HepG2 (cell line): Measurements from ENCODE around the gene P3H2. TPM values are rescaled to one million over a fixed set of nuclear protein-coding genes. Genes with fewer than 3 reads are reported as not detected.

Experiments
- ATAC-seq: fragments of 200-7000 bp; cut with Tn5 transposase; 3 replicates; pipeline ENCODE4 v1.9.1; 2020; ENCODE audit warnings: mild to moderate bottlenecking, moderate library complexity
- BruUV-seq: library from RNA; stranded (reverse); fragments of 400-500 nt; replicated peaks from 2 replicates; lab custom pipeline; 2021; lab: Mats Ljungman, UMichigan
- CTCF ChIA-PET: fragments of 300-600 bp; formaldehyde crosslinking; extraction: SDS; loops from one replicate; lab custom pipeline; 2021; ENCODE audit warnings: low total read pairs, inconsistent platforms, low intra/inter-chr PET ratio; lab: Yijun Ruan, JAX
- POLR2A ChIA-PET: fragments of 350-600 bp; sonication (Branson Sonifier 250); formaldehyde crosslinking; loops from one replicate; lab custom pipeline; 2020; ENCODE audit warnings: antibody characterized with exemption, inconsistent platforms; lab: Yijun Ruan, JAX
- DNase-seq: peaks from one replicate; pipeline ENCODE4 v3.0.0-alpha.2; 2015; ENCODE audit warnings: low spot score
- FAIRE-seq: peaks from 3 replicates; lab custom pipeline; 2011; peaks lifted over from hg19 to GRCh38; lab: Jason Lieb, UNC
- H2AFZ ChIP-seq: one replicate; pipeline ENCODE4 v1.6.1; 2011; ENCODE audit warnings: low read length, inconsistent platforms
- H3K27ac ChIP-seq: fragments of 300-600 bp; 3 replicates; pipeline ENCODE4 v1.8.0; 2011; ENCODE audit warnings: mixed run types, mild to moderate bottlenecking, mixed read lengths, low read length, inconsistent platforms; ENCODE audit not compliant: insufficient read depth; ENCODE audit errors: extremely low read length
- H3K27me3 ChIP-seq, 2 experiments: fragments of 200-600 bp in 1 of 2; 2 replicates in 1 of 2; 3 replicates in 1 of 2; pipeline versions ENCODE4 v1.6.0 to v1.8.0; 2011; ENCODE audit warnings: low read length in 2 of 2, mild to moderate bottlenecking in 2 of 2, moderate library complexity in 2 of 2, inconsistent platforms in 1 of 2; ENCODE audit not compliant: insufficient read depth in 2 of 2, control insufficient read depth in 1 of 2
- H3K36me3 ChIP-seq, 2 experiments: fragments of 200-600 bp in 1 of 2; replicated peaks in 1 of 2; 2 replicates in 1 of 2; 3 replicates in 1 of 2; pipeline versions ENCODE4 v1.5.1 to v1.8.0; 2011; ENCODE audit warnings: low read length in 2 of 2, inconsistent platforms in 1 of 2; ENCODE audit not compliant: insufficient read depth in 2 of 2, control insufficient read depth in 1 of 2
- H3K4me1 ChIP-seq: 2 replicates; pipeline ENCODE4 v1.5.1; 2012; ENCODE audit warnings: low read length, inconsistent platforms; ENCODE audit not compliant: insufficient read depth
- H3K4me2 ChIP-seq: 2 replicates; pipeline ENCODE4 v1.6.0; 2011; ENCODE audit warnings: low read depth, low read length, inconsistent platforms
- H3K4me3 ChIP-seq, 3 experiments: fragments of 200-600 bp in 1 of 3; sonication (generic), shearing (Covaris generic) in 1 of 3; replicated peaks in 1 of 3; 2 replicates each; pipeline ENCODE4 v1.5.1; 2011 to 2016; ENCODE audit warnings: low read length in 3 of 3, inconsistent platforms in 2 of 3, low read depth in 2 of 3, mild to moderate bottlenecking in 2 of 3, control low read depth in 1 of 3, mixed read lengths in 1 of 3; ENCODE audit not compliant: insufficient read depth in 1 of 3
- H3K79me2 ChIP-seq: one replicate; pipeline ENCODE4 v1.6.1; 2011; ENCODE audit warnings: low read length, inconsistent platforms; ENCODE audit not compliant: insufficient read depth
- H3K9ac ChIP-seq: 2 replicates; pipeline ENCODE4 v1.6.0; 2011; ENCODE audit warnings: mild to moderate bottlenecking, low read depth, low read length, inconsistent platforms; ENCODE audit not compliant: insufficient read depth
- H3K9me3 ChIP-seq: 2 replicates; pipeline ENCODE4 v1.5.1; 2012; ENCODE audit warnings: mild to moderate bottlenecking, low read length
- H4K20me1 ChIP-seq: 2 replicates; pipeline ENCODE4 v1.6.0; 2011; ENCODE audit warnings: inconsistent platforms, mild to moderate bottlenecking, low read length, moderate library complexity; ENCODE audit not compliant: insufficient read depth
- BRF2 ChIP-seq: sonication (generic); formaldehyde crosslinking; IDR thresholded peaks from 2 replicates; pipeline ENCODE4 v1.8.1; 2022; ENCODE audit warnings: mild to moderate bottlenecking, missing genetic modification reagents
- CC2D1A ChIP-seq: sonication (generic); formaldehyde crosslinking; IDR thresholded peaks from 2 replicates; pipeline ENCODE4 v1.8.1; 2023; ENCODE audit warnings: mild to moderate bottlenecking, missing genetic modification reagents
- ETV5 ChIP-seq: IDR thresholded peaks from 2 replicates; pipeline ENCODE4 v1.6.1; 2018; ENCODE audit warnings: missing biosample characterization, missing genetic modification reagents, inconsistent platforms, borderline replicate concordance
- FOXK2 ChIP-seq: fragments of 450-650 bp; IDR thresholded peaks from 2 replicates; pipeline ENCODE4 v1.6.1; 2016
- GABPA ChIP-seq, 2 experiments: IDR thresholded peaks; 2 replicates each; pipeline ENCODE4 v1.6.1; 2011 to 2016; ENCODE audit warnings: low read depth in 2 of 2, low read length in 1 of 2, missing biosample characterization in 1 of 2, missing genetic modification characterization in 1 of 2
- HBP1 ChIP-seq: IDR thresholded peaks from 2 replicates; pipeline ENCODE4 v1.6.1; 2016; ENCODE audit warnings: low read depth, control low read depth
- MTF2 ChIP-seq: sonication (generic); formaldehyde crosslinking; IDR thresholded peaks from 2 replicates; pipeline ENCODE4 v1.5.0; 2020; ENCODE audit warnings: missing genetic modification reagents, borderline replicate concordance
- PHB2 ChIP-seq: fragments of 450-650 bp; IDR thresholded peaks from 2 replicates; pipeline ENCODE4 v1.6.1; 2018; ENCODE audit not compliant: partially characterized antibody
- SIX1 ChIP-seq: sonication (generic); formaldehyde crosslinking; IDR thresholded peaks from 2 replicates; pipeline ENCODE4 v1.4.0; 2020; ENCODE audit warnings: missing genetic modification reagents, borderline replicate concordance
- SNAPC2 ChIP-seq: sonication (generic); formaldehyde crosslinking; IDR thresholded peaks from 2 replicates; pipeline ENCODE4 v1.8.1; 2022; ENCODE audit warnings: mild to moderate bottlenecking, missing genetic modification reagents
- SUZ12 ChIP-seq: fragments of 150-350 bp; IDR thresholded peaks from 2 replicates; pipeline ENCODE4 v1.6.1; 2014; ENCODE audit warnings: low read depth, low read length
- TCF7 ChIP-seq: sonication (generic); IDR thresholded peaks from 2 replicates; pipeline ENCODE4 v1.6.1; 2016; ENCODE audit warnings: antibody characterized with exemption, low read depth
- ZBTB44 ChIP-seq: sonication (generic); formaldehyde crosslinking; IDR thresholded peaks from 2 replicates; pipeline ENCODE4 v1.4.0; 2020; ENCODE audit warnings: missing genetic modification reagents
- ZNF232 ChIP-seq: sonication (generic); formaldehyde crosslinking; IDR thresholded peaks from 2 replicates; pipeline ENCODE4 v1.4.0; 2020; ENCODE audit warnings: missing genetic modification reagents, borderline replicate concordance
- ZNF281 ChIP-seq: sonication (generic); formaldehyde crosslinking; IDR thresholded peaks from 2 replicates; pipeline ENCODE4 v1.4.0; 2020; ENCODE audit warnings: missing genetic modification reagents, borderline replicate concordance
- ZNF576 ChIP-seq: sonication (generic); formaldehyde crosslinking; IDR thresholded peaks from 2 replicates; pipeline ENCODE4 v1.4.0; 2020; ENCODE audit warnings: mild to moderate bottlenecking, missing genetic modification reagents
- ZNF672 ChIP-seq: sonication (generic); formaldehyde crosslinking; IDR thresholded peaks from 2 replicates; pipeline ENCODE4 v1.8.1; 2022; ENCODE audit warnings: missing genetic modification reagents
- ZSCAN9 ChIP-seq: IDR thresholded peaks from 2 replicates; pipeline ENCODE4 v1.6.1; 2016; ENCODE audit warnings: borderline replicate concordance
- in situ Hi-C: cut with HindIII; loops from 2 replicates; pipeline ENCODE4 v1.10.0; 2017; ENCODE audit warnings: low pct_unique_long_range_greater_than_20kb; ENCODE audit not compliant: extremely low pct_ligation_motif_present
- intact Hi-C: fragments of 100-400 bp; cut with micrococcal nuclease; formaldehyde crosslinking; loops from one replicate; pipeline ENCODE4 v1.10.0; 2022; ENCODE audit not compliant: unreplicated experiment
- polyA plus RNA-seq, 8 experiments: library from polyadenylated mRNA; depleted of rRNA in 3 of 8; stranded (reverse) in 7 of 8; unstranded in 1 of 8; fragments of >200 nt; fragmentation: Illumina TruSeq in 4 of 8; extraction: Trizol in 4 of 8; gene quantifications; 2 replicates each; pipeline versions ENCODE4 v1.2.1 to v1.2.3, GENCODE V29; 2011 to 2016; ENCODE audit warnings: low read depth in 4 of 8, missing spikeins in 1 of 8, mixed read lengths in 1 of 8; ENCODE audit not compliant: insufficient read depth in 1 of 8
- total RNA-seq, 5 experiments: library from RNA; depleted of rRNA; stranded (reverse); fragments of >200 nt; fragmentation: Illumina TruSeq; extraction: Trizol; gene quantifications; 2 replicates each; pipeline ENCODE4 v1.2.3, GENCODE V29; 2016; ENCODE audit warnings: low read depth in 1 of 5

Gene P3H2
- total and polyA plus RNA-seq, 2 of the 13 experiments (the other 11 are each of a cell fraction or from before 2014, with no cell fraction given) = not detected

- no peak for TF ChIP-seq ZBTB44 (CRISPR knock-in tag)
- TF ChIP-seq SNAPC2 (CRISPR knock-in tag) = no peak
- TF ChIP-seq MTF2 = no peak
Observed at GRCh38 chr3:189982321-189982945, 138.3 kb downstream of the P3H2 start (continued).

- DNase-seq = no peak
- BruUV-seq = no TSS peak
- H3K36me3 ChIP-seq = no peaks in the 10 kb centered on the region
- ATAC-seq = no peak
- POLR2A ChIA-PET = no interaction called here
- H3K9ac ChIP-seq = no peak overlapping the region
- H2AFZ ChIP-seq = no peak overlapping the region
- no peaks in the 10 kb centered on the region for H3K9me3 ChIP-seq
- no peak for FAIRE-seq
- in situ Hi-C loops (no loop called here), intact Hi-C loops (no loop called here)
- H3K27ac ChIP-seq = no peak overlapping the region
- H3K4me1 ChIP-seq = no peaks in the 10 kb centered on the region
- no peak overlapping the region for H3K4me3 ChIP-seq
- no peaks in the 10 kb centered on the region for H3K27me3 ChIP-seq
- H3K4me2 ChIP-seq = no peak overlapping the region
- CTCF ChIA-PET = no interaction called here
- no peaks in the 10 kb centered on the region for H4K20me1 ChIP-seq
- no peaks in the 10 kb centered on the region for H3K79me2 ChIP-seq
- TF ChIP-seq ZNF232 (CRISPR knock-in tag) (no peak), ETV5 (CRISPR knock-in tag) (no peak), ZNF281 (CRISPR knock-in tag) (no peak), ZSCAN9 (CRISPR knock-in tag) (no peak), FOXK2 (no peak), ZNF576 (CRISPR knock-in tag) (no peak), TCF7 (no peak), SIX1 (no peak), PHB2 (no peak), SUZ12 (no peak), GABPA (IDR thresholded peaks at IDR 0.05; ENCODE audit: low read depth, low read length) (no peak), GABPA (CRISPR knock-in tag; IDR thresholded peaks at IDR 0.05; ENCODE audit: low read depth) (no peak), HBP1 (CRISPR knock-in tag) (no peak), ZNF672 (CRISPR knock-in tag) (no peak), CC2D1A (CRISPR knock-in tag) (no peak), BRF2 (CRISPR knock-in tag) (no peak)
Observed at GRCh38 chr3:189981668-189982067, 139.0 kb downstream of the P3H2 start.
